ENCODE results near the gene ZFP36.

GRCh38 chr19:39406656-39407409 is at the start of gene ZFP36:
- TF ChIP-seq POLR2A (IDR thresholded peaks at IDR 0.05) (peak; percentile 99 to 100 (median 100)), CTCF (IDR thresholded peaks at IDR 0.05 in 8 of 11, conservative IDR thresholded peaks at IDR 0.05 in 3 of 11) (peak in 2 of 11 experiments; percentile 8 to 22)
